H9 (cell line): ENCODE data around the gene TACR3. TPM values are rescaled to one million over a fixed set of nuclear protein-coding genes. Genes with fewer than 3 reads are reported as not detected.

Experiments used
- DNase-seq: peaks from one replicate; pipeline ENCODE4 v3.0.0-alpha.2; 2017
- H2AFZ ChIP-seq: one replicate; pipeline ENCODE4 v1.6.1; 2013; ENCODE audit warnings: mild to moderate bottlenecking, low read length, control low read depth, moderate library complexity
- H2AK5ac ChIP-seq: 2 replicates; pipeline ENCODE4 v1.6.1; 2013; ENCODE audit warnings: low read length, control low read depth, mixed read lengths; ENCODE audit not compliant: insufficient read length
- H2BK120ac ChIP-seq: one replicate; pipeline ENCODE4 v1.6.1; 2013; ENCODE audit warnings: low read depth, mild to moderate bottlenecking, low read length, control low read depth, inconsistent platforms; ENCODE audit not compliant: poor library complexity, severe bottlenecking
- H2BK12ac ChIP-seq: 2 replicates; pipeline ENCODE4 v1.6.1; 2013; ENCODE audit warnings: low read length, control low read depth, mixed read lengths, low read depth; ENCODE audit not compliant: insufficient read length
- H2BK15ac ChIP-seq: 2 replicates; pipeline ENCODE4 v1.6.1; 2013; ENCODE audit warnings: low read depth, low read length, control low read depth
- H2BK20ac ChIP-seq: one replicate; pipeline ENCODE4 v1.6.1; 2013; ENCODE audit warnings: low read depth, mild to moderate bottlenecking, low read length, control low read depth, inconsistent platforms; ENCODE audit not compliant: poor library complexity, severe bottlenecking
- H2BK5ac ChIP-seq: 2 replicates; pipeline ENCODE4 v1.6.1; 2013; ENCODE audit warnings: low read length, control low read depth, mixed read lengths; ENCODE audit not compliant: insufficient read length
- H3K14ac ChIP-seq: 2 replicates; pipeline ENCODE4 v1.6.1; 2013; ENCODE audit warnings: low read length, control low read depth; ENCODE audit not compliant: insufficient read depth
- H3K18ac ChIP-seq: 2 replicates; pipeline ENCODE4 v1.6.1; 2013; ENCODE audit warnings: low read depth, mild to moderate bottlenecking, mixed read lengths, low read length, control low read depth; ENCODE audit not compliant: insufficient read length
- H3K23ac ChIP-seq: 2 replicates; pipeline ENCODE4 v1.6.1; 2013; ENCODE audit warnings: low read length, control low read depth, mixed read lengths, low read depth; ENCODE audit not compliant: insufficient read length
- H3K23me2 ChIP-seq: 2 replicates; pipeline ENCODE4 v1.6.1; 2013; ENCODE audit warnings: low read depth, mild to moderate bottlenecking, mixed read lengths, low read length, control low read depth; ENCODE audit not compliant: insufficient read length, poor library complexity, severe bottlenecking
- H3K27ac ChIP-seq: 2 replicates; pipeline ENCODE4 v1.5.1; 2013; ENCODE audit warnings: low read length, control low read depth, mixed read lengths, low read depth; ENCODE audit not compliant: insufficient read length
- H3K27me3 ChIP-seq: 2 replicates; pipeline ENCODE4 v1.6.1; 2013; ENCODE audit warnings: low read length, control low read depth, inconsistent platforms; ENCODE audit not compliant: insufficient read depth
- H3K4ac ChIP-seq: 2 replicates; pipeline ENCODE4 v1.6.1; 2013; ENCODE audit warnings: low read depth, mild to moderate bottlenecking, control low read depth, inconsistent platforms, low read length, moderate library complexity
- H3K4me1 ChIP-seq: 2 replicates; pipeline ENCODE4 v1.6.1; 2013; ENCODE audit warnings: low read length, control low read depth, inconsistent platforms; ENCODE audit not compliant: insufficient read depth
- H3K4me2 ChIP-seq: 2 replicates; pipeline ENCODE4 v1.6.1; 2013; ENCODE audit warnings: low read length, control low read depth, mixed read lengths; ENCODE audit not compliant: insufficient read length, insufficient read depth
- H3K56ac ChIP-seq: 2 replicates; pipeline ENCODE4 v1.6.1; 2013; ENCODE audit warnings: low read depth, mild to moderate bottlenecking, mixed read lengths, low read length, control low read depth; ENCODE audit not compliant: insufficient read length
- H3K79me1 ChIP-seq: 2 replicates; pipeline ENCODE4 v1.6.1; 2013; ENCODE audit warnings: low read depth, mild to moderate bottlenecking, moderate library complexity, low read length, control low read depth, inconsistent platforms; ENCODE audit not compliant: insufficient read depth, poor library complexity, severe bottlenecking
- H3K79me2 ChIP-seq: 2 replicates; pipeline ENCODE4 v1.6.1; 2013; ENCODE audit warnings: low read length, control low read depth, inconsistent platforms; ENCODE audit not compliant: insufficient read depth
- H3K9ac ChIP-seq: 2 replicates; pipeline ENCODE4 v1.6.1; 2013; ENCODE audit warnings: low read length, control low read depth, mixed read lengths; ENCODE audit not compliant: insufficient read length; ENCODE audit errors: extremely low read depth
- H3K9me3 ChIP-seq: one replicate; pipeline ENCODE4 v1.6.1; 2013; ENCODE audit warnings: low read depth, low read length, inconsistent platforms; ENCODE audit not compliant: control insufficient read depth
- H3T11ph ChIP-seq: one replicate; pipeline ENCODE4 v1.6.1; 2013; ENCODE audit warnings: mild to moderate bottlenecking, low read length, control low read depth, inconsistent platforms
- H4K20me1 ChIP-seq: one replicate; pipeline ENCODE4 v1.6.1; 2013; ENCODE audit not compliant: control insufficient read depth, insufficient read length, insufficient read depth
- H4K5ac ChIP-seq: 2 replicates; pipeline ENCODE4 v1.6.1; 2013; ENCODE audit warnings: low read depth, mild to moderate bottlenecking, mixed read lengths, low read length, control low read depth; ENCODE audit not compliant: insufficient read length
- H4K8ac ChIP-seq: replicated peaks from 2 replicates; pipeline ENCODE4 v1.6.1; 2013; ENCODE audit warnings: low read length, control low read depth, mixed read lengths, low read depth; ENCODE audit not compliant: insufficient read length
- H4K91ac ChIP-seq: 2 replicates; pipeline ENCODE4 v1.6.1; 2013; ENCODE audit warnings: low read depth, mild to moderate bottlenecking, moderate library complexity, mixed read lengths, low read length, control low read depth; ENCODE audit not compliant: insufficient read length
- H3K27ac Mint-ChIP-seq, 3 experiments: 2 replicates in 2 of 3; 3 replicates in 1 of 3; pipeline ENCODE4 v1.8.0; 2020 to 2021; ENCODE audit warnings: mixed read lengths in 3 of 3, mild to moderate bottlenecking in 1 of 3, moderate library complexity in 1 of 3
- H3K27me3 Mint-ChIP-seq: 2 replicates; pipeline ENCODE4 v1.8.0; 2021; ENCODE audit warnings: low read depth, mild to moderate bottlenecking, moderate library complexity, mixed read lengths
- H3K36me3 Mint-ChIP-seq, 3 experiments: 2 replicates in 2 of 3; 3 replicates in 1 of 3; pipeline ENCODE4 v1.8.0; 2020 to 2021; ENCODE audit warnings: low read depth in 3 of 3, mixed read lengths in 3 of 3; ENCODE audit not compliant: insufficient read depth in 1 of 3
- H3K4me1 Mint-ChIP-seq, 2 experiments: 2 replicates each; pipeline ENCODE4 v1.8.0; 2020; ENCODE audit warnings: mixed read lengths in 2 of 2
- H3K4me3 Mint-ChIP-seq, 2 experiments: 2 replicates in 1 of 2; 3 replicates in 1 of 2; pipeline ENCODE4 v1.8.0; 2020 to 2021; ENCODE audit warnings: mild to moderate bottlenecking in 2 of 2, mixed read lengths in 2 of 2, moderate library complexity in 1 of 2
- H3K9me3 Mint-ChIP-seq, 2 experiments: 2 replicates in 1 of 2; 3 replicates in 1 of 2; pipeline ENCODE4 v1.8.0; 2020; ENCODE audit warnings: mild to moderate bottlenecking in 2 of 2, mixed read lengths in 2 of 2, moderate library complexity in 1 of 2
- CTCF ChIP-seq: fragments of 200-600 bp; sonication (generic); conservative IDR thresholded peaks from 3 replicates; pipeline ENCODE4 v1.8.0; 2021; ENCODE audit warnings: antibody characterized with exemption, mild to moderate bottlenecking
- WGBS: extraction: QIAGEN DNeasy Blood & Tissue Kit; methylation state at CpG from one replicate; pipeline ENCODE4 v1.1.7; 2013; ENCODE audit warnings: missing lambda C conversion rate, low lambda C conversion rate, mixed read lengths; ENCODE audit not compliant: insufficient read length; ENCODE audit errors: extremely low coverage; 5-methylcytosine and 5-hydroxymethylcytosine counted together
- total RNA-seq: library from RNA; stranded (reverse); gene quantifications from 2 replicates; pipeline ENCODE4 v1.2.1, GENCODE V29; 2021

TACR3 gene
- total RNA-seq, 1 experiment from 2014 or later = 0.44 TPM

- no peak overlapping the region for H2AK5ac ChIP-seq
- H3K27ac ChIP-seq = no peak overlapping the region
- H2AFZ ChIP-seq = no peak overlapping the region
- TF ChIP-seq CTCF = no peak
- no peak overlapping the region for H2BK5ac ChIP-seq
- no peak overlapping the region for H3K18ac ChIP-seq
- no peak overlapping the region for H2BK20ac ChIP-seq
- H3K79me2 ChIP-seq = no peaks in the 10 kb centered on the region
- WGBS = no CpG with 5 or more reads among the region's 3 CpGs
- no peak overlapping the region for H3K23ac ChIP-seq
- H3K56ac ChIP-seq = no peak overlapping the region
- H4K91ac ChIP-seq = no peak overlapping the region
- H2BK12ac ChIP-seq = no peak overlapping the region
- H4K20me1 ChIP-seq = no peaks in the 10 kb centered on the region
- Mint-ChIP-seq H3K9me3 (peaks cover 3% of the 10 kb centered on the region in 2 experiments; a peak in 3 of 5 replicates), H3K36me3 (peaks cover 0 to 3% (median 0%) of the 10 kb centered on the region in 3 experiments; a peak in 3 of 7 replicates), H3K27me3 (peaks cover 31% of the 10 kb centered on the region), H3K4me1 (peaks cover 5% of the 10 kb centered on the region in 2 experiments; a peak in 3 of 4 replicates), H3K4me3 (no peak overlapping the region), H3K27ac (no peak overlapping the region)
- H4K8ac ChIP-seq = no peak overlapping the region
- H3K14ac ChIP-seq = no peak overlapping the region
- no peak overlapping the region for H3K4me2 ChIP-seq
- H3K79me1 ChIP-seq = no peaks in the 10 kb centered on the region
- H2BK15ac ChIP-seq = no peak overlapping the region
- H4K5ac ChIP-seq = no peak overlapping the region
- no peaks in the 10 kb centered on the region for H3K4me1 ChIP-seq
- H3K23me2 ChIP-seq = no peaks in the 10 kb centered on the region
- no peak overlapping the region for H3K9ac ChIP-seq
- no peak overlapping the region for H3K4ac ChIP-seq
- no peak for DNase-seq
- no peaks in the 10 kb centered on the region; the same call in 1 of the 2 replicates for H3K27me3 ChIP-seq
- no peak overlapping the region for H3T11ph ChIP-seq
- no peak overlapping the region for H2BK120ac ChIP-seq
- H3K9me3 ChIP-seq = no peaks in the 10 kb centered on the region
Measured at GRCh38 chr4:103721251-103721650, 1.5 kb upstream of the TACR3 start.
